OCI-LY7 (cell line): ENCODE measurements around the gene PEX10.

Source experiments
- EZH2phosphoT487 ChIP-seq: fragments of 200-600 bp; sonication (generic); IDR thresholded peaks from 2 replicates; pipeline ENCODE4 v1.6.1; 2018; ENCODE audit warnings: low read depth, borderline replicate concordance, mild to moderate bottlenecking, mixed run types, antibody characterized with exemption, low read length, moderate library complexity, mixed read lengths
- TF ChIP-seq, protein P1 (sequence below): fragments of 200-600 bp; sonication (generic); conservative IDR thresholded peaks from 2 replicates; pipeline ENCODE4 v1.5.1; 2014; ENCODE audit warnings: mild to moderate bottlenecking, antibody characterized with exemption, low read length, moderate library complexity, mixed read lengths

DNA sequence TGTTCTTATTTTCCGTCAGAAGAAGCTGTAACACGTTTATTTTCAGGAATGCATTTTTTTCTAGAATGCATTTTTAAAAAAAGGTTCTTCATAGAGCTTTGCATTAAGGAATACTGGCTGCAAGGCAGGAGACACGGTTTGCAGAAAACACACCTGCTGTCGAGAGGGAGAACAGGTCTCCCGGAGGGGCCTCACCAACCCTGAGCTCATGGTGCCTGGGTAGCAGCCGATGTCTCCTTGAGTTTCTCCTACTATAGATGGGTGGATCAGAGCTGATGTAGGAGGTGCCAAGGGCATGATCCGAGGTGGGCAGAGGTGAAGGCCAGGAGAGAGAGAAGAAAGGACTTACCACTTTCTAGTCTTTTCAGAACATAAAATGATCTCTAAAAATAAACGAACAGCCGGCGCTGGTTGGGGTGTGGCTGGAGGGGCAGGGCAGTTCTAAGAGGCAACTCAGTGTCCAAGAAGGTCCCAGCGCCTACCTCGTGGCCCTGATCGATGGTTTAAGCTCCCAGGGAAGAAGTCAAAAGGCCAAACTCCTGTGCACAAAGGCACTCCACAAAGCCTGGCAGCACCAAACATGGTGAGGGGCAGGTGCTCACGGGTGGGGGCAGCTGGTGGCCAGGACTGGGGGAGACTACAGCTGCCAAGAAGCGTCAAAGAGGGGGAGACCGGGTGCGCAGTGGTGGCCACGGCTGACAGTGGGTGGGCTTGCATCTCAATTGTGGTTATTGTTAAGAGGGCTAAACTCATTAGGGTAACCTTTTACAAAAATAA, 33.2 kb downstream of the PEX10 start:
- TF ChIP-seq, protein P1, sequence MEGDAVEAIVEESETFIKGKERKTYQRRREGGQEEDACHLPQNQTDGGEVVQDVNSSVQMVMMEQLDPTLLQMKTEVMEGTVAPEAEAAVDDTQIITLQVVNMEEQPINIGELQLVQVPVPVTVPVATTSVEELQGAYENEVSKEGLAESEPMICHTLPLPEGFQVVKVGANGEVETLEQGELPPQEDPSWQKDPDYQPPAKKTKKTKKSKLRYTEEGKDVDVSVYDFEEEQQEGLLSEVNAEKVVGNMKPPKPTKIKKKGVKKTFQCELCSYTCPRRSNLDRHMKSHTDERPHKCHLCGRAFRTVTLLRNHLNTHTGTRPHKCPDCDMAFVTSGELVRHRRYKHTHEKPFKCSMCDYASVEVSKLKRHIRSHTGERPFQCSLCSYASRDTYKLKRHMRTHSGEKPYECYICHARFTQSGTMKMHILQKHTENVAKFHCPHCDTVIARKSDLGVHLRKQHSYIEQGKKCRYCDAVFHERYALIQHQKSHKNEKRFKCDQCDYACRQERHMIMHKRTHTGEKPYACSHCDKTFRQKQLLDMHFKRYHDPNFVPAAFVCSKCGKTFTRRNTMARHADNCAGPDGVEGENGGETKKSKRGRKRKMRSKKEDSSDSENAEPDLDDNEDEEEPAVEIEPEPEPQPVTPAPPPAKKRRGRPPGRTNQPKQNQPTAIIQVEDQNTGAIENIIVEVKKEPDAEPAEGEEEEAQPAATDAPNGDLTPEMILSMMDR, result no peak
- no peak for TF ChIP-seq EZH2phosphoT487
